ENCODE measurements around the gene PPP4R4. TPM values are rescaled to one million over a fixed set of nuclear protein-coding genes. Genes with fewer than 3 reads are reported as not detected.

Gene PPP4R4
- total and polyA plus RNA-seq, 2 experiments from 2014 or later, result 0.11 to 0.22 TPM

- peaks cover 6% of the 10 kb centered on the region; the same call in 1 of the 2 replicates for H3F3A ChIP-seq (ENCODE audit: insufficient read depth)
- H3K9me2 ChIP-seq (ENCODE audit: insufficient read depth), result no peaks in the 10 kb centered on the region
- peak overlapping the region; percentile 88 for H3K4me2 ChIP-seq (ENCODE audit: unreplicated experiment)
- in situ Hi-C loops (cut with MboI), result loop anchor here (10.0 to 25.0 kb wide), 2 partner anchors 195 to 468 kb away; no protein-coding TSS in a partner anchor
- H2AFZ ChIP-seq, result peak overlapping the region; percentile 94
- H3K4me1 ChIP-seq (ENCODE audit: insufficient read depth), result peaks cover 5% of the 10 kb centered on the region; the same call in 1 of the 2 replicates
- H3K9ac ChIP-seq, result peak overlapping the region; percentile 82
- peak overlapping the region; percentile 80 for H3K4me3 ChIP-seq
- 1% methylated on average over 12 of the region's 12 CpGs for WGBS, 2 experiments (ENCODE audit: low coverage in 1 of 2, low lambda C conversion rate in 2 of 2, missing lambda C conversion rate in 2 of 2)
- no peaks in the 10 kb centered on the region for H3K36me3 ChIP-seq (ENCODE audit: low read depth)
- TF ChIP-seq EZH2 (IDR thresholded peaks at IDR 0.05; ENCODE audit: insufficient read depth, poor library complexity, severe bottlenecking), result no peak
- TF ChIP-seq EZH2phosphoT487 (IDR thresholded peaks at IDR 0.05; ENCODE audit: insufficient read depth, low read depth), result no peak
- H4K20me1 ChIP-seq (ENCODE audit: insufficient read depth), result no peaks in the 10 kb centered on the region
- peak overlapping the region; percentile 43 for H3K27ac ChIP-seq
- DNase-seq, result peak; percentile 77
- no peaks in the 10 kb centered on the region for H3K27me3 ChIP-seq (replicated peaks; ENCODE audit: insufficient read depth)
- H3K9me3 ChIP-seq (ENCODE audit: low read depth), result no peaks in the 10 kb centered on the region
- H3K79me2 ChIP-seq (ENCODE audit: insufficient read depth), result peaks cover 6% of the 10 kb centered on the region; the same call in 1 of the 2 replicates
Observed at GRCh38 chr14:94129758-94130414, 44.2 kb upstream of the PPP4R4 start.

GRCh38 chr14:94132285-94132887 lies 41.7 kb upstream of the PPP4R4 start:
- peak; percentile 83 for DNase-seq
- H3K36me3 ChIP-seq (ENCODE audit: low read depth), result no peaks in the 10 kb centered on the region
- H3K4me1 ChIP-seq (ENCODE audit: insufficient read depth), result peaks cover 5% of the 10 kb centered on the region; the same call in 1 of the 2 replicates
- H3K4me3 ChIP-seq, result no peak overlapping the region
- H3K27me3 ChIP-seq (replicated peaks; ENCODE audit: insufficient read depth), result no peaks in the 10 kb centered on the region
- peaks cover 6% of the 10 kb centered on the region; the same call in 1 of the 2 replicates for H3K79me2 ChIP-seq (ENCODE audit: insufficient read depth)
- 48 to 53% methylated on average over 4 of the region's 4 CpGs for WGBS, 2 experiments (ENCODE audit: low coverage in 1 of 2, low lambda C conversion rate in 2 of 2, missing lambda C conversion rate in 2 of 2)
- H3K9me2 ChIP-seq (ENCODE audit: insufficient read depth), result no peaks in the 10 kb centered on the region
- H3K27ac ChIP-seq, result no peak overlapping the region
- in situ Hi-C loops (cut with MboI), result loop anchor here (10.0 to 25.0 kb wide), 2 partner anchors 198 to 470 kb away; no protein-coding TSS in a partner anchor
- TF ChIP-seq EZH2phosphoT487 (IDR thresholded peaks at IDR 0.05; ENCODE audit: insufficient read depth, low read depth), result no peak
- no peak for TF ChIP-seq EZH2 (IDR thresholded peaks at IDR 0.05; ENCODE audit: insufficient read depth, poor library complexity, severe bottlenecking)
- H3K9ac ChIP-seq, result no peak overlapping the region
- H3F3A ChIP-seq (ENCODE audit: insufficient read depth), result peaks cover 6% of the 10 kb centered on the region; the same call in 1 of the 2 replicates
- H2AFZ ChIP-seq, result no peak overlapping the region
- H3K4me2 ChIP-seq (ENCODE audit: unreplicated experiment), result no peak overlapping the region
- no peaks in the 10 kb centered on the region for H4K20me1 ChIP-seq (ENCODE audit: insufficient read depth)
- H3K9me3 ChIP-seq (ENCODE audit: low read depth), result no peaks in the 10 kb centered on the region

GRCh38 chr14:94135476-94135875 lies 38.6 kb upstream of the PPP4R4 start:
- Histone ChIP-seq H3K36me3 (ENCODE audit: low read depth) (no peaks in the 10 kb centered on the region), H3K9ac (no peak overlapping the region), H3K27me3 (replicated peaks; ENCODE audit: insufficient read depth) (no peaks in the 10 kb centered on the region), H4K20me1 (ENCODE audit: insufficient read depth) (no peaks in the 10 kb centered on the region), H2AFZ (no peak overlapping the region), H3F3A (ENCODE audit: insufficient read depth) (peaks cover 2% of the 10 kb centered on the region; the same call in 1 of the 2 replicates), H3K4me3 (no peak overlapping the region), H3K27ac (no peak overlapping the region), H3K9me2 (ENCODE audit: insufficient read depth) (no peaks in the 10 kb centered on the region), H3K4me1 (ENCODE audit: insufficient read depth) (no peaks in the 10 kb centered on the region), H3K9me3 (ENCODE audit: low read depth) (no peaks in the 10 kb centered on the region), H3K79me2 (ENCODE audit: insufficient read depth) (no peaks in the 10 kb centered on the region), H3K4me2 (ENCODE audit: unreplicated experiment) (no peak overlapping the region)
- TF ChIP-seq EZH2phosphoT487 (IDR thresholded peaks at IDR 0.05; ENCODE audit: insufficient read depth, low read depth), result no peak
- TF ChIP-seq EZH2 (IDR thresholded peaks at IDR 0.05; ENCODE audit: insufficient read depth, poor library complexity, severe bottlenecking), result no peak
- no peak for DNase-seq
- in situ Hi-C loops (cut with MboI), result loop anchor here (10.0 to 25.0 kb wide), 2 partner anchors 201 to 473 kb away; no protein-coding TSS in a partner anchor
- WGBS, 2 experiments (ENCODE audit: low coverage in 1 of 2, low lambda C conversion rate in 2 of 2, missing lambda C conversion rate in 2 of 2), result 42 to 54% methylated on average over 4 of the region's 4 CpGs

GRCh38 chr14:94136575-94137331 lies 37.4 kb upstream of the PPP4R4 start:
- Histone ChIP-seq H3K9me3 (ENCODE audit: low read depth) (no peaks in the 10 kb centered on the region), H3K9me2 (ENCODE audit: insufficient read depth) (no peaks in the 10 kb centered on the region), H3K9ac (no peak overlapping the region), H3K27me3 (replicated peaks; ENCODE audit: insufficient read depth) (no peaks in the 10 kb centered on the region), H3K27ac (no peak overlapping the region), H3K4me3 (no peak overlapping the region), H4K20me1 (ENCODE audit: insufficient read depth) (no peaks in the 10 kb centered on the region), H3K36me3 (ENCODE audit: low read depth) (no peaks in the 10 kb centered on the region), H3K4me1 (ENCODE audit: insufficient read depth) (no peaks in the 10 kb centered on the region), H3K4me2 (ENCODE audit: unreplicated experiment) (no peak overlapping the region), H2AFZ (peak overlapping the region; percentile 44), H3K79me2 (ENCODE audit: insufficient read depth) (no peaks in the 10 kb centered on the region), H3F3A (ENCODE audit: insufficient read depth) (no peaks in the 10 kb centered on the region)
- TF ChIP-seq EZH2phosphoT487 (IDR thresholded peaks at IDR 0.05; ENCODE audit: insufficient read depth, low read depth) (no peak), EZH2 (IDR thresholded peaks at IDR 0.05; ENCODE audit: insufficient read depth, poor library complexity, severe bottlenecking) (no peak)
- in situ Hi-C loops (cut with MboI), result loop anchor here (10.0 to 25.0 kb wide), 2 partner anchors 202 to 474 kb away; no protein-coding TSS in a partner anchor
- 23 to 27% methylated on average over 18 of the region's 18 CpGs for WGBS, 2 experiments (ENCODE audit: low coverage in 1 of 2, low lambda C conversion rate in 2 of 2, missing lambda C conversion rate in 2 of 2)
- DNase-seq, result peak; percentile 86

Measured in GM23248 (cell line).